ENCODE data around the gene SFXN3. TPM values are rescaled to one million over a fixed set of nuclear protein-coding genes. Genes with fewer than 3 reads are reported as not detected.

The SFXN3 gene
- total and polyA plus RNA-seq, 2 of the 13 experiments (the other 11 are each of a cell fraction or from before 2014, with no cell fraction given): 16.8 to 71.5 TPM

DNA sequence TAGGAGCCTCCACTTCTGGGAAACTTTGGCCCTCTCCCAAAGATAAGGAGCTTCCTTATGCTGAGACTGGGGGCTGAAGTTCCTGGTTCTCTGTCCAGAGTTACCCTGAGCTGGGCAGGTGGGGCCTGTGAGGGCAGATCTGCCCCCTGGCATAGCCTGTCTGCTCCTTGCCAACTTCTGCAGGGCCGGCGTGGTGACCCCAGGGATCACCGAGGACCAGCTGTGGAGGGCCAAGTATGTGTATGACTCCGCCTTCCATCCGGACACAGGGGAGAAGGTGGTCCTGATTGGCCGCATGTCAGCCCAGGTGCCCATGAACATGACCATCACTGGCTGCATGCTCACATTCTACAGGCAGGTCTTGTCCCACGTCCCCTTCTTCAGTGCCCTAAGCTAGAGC, 4.3 kb downstream of the SFXN3 start:
- POLR2A ChIA-PET: interaction anchor here (1.2 to 1.5 kb wide), 3 partner anchors 8 to 30 kb away, joined by 3 to 15 read pairs (median 12); partner anchors contain the start of gene KAZALD1
- no peaks in the 10 kb centered on the region for H4K20me1 ChIP-seq (ENCODE audit: insufficient read depth, low read length)
- no peak for FAIRE-seq
- no TSS peak for BruUV-seq (replicated peaks)
- intact Hi-C loops (cut with micrococcal nuclease; ENCODE audit: unreplicated experiment) (no loop called here), in situ Hi-C loops (cut with HindIII; ENCODE audit: extremely low pct_ligation_motif_present, low pct_unique_long_range_greater_than_20kb) (no loop called here)
- no peaks in the 10 kb centered on the region; a peak in 1 of 5 replicates for H3K27me3 ChIP-seq (ENCODE audit: control insufficient read depth in 1 of 2, insufficient read depth in 2 of 2, low read length in 2 of 2)
- no peaks in the 10 kb centered on the region for H3K79me2 ChIP-seq (ENCODE audit: insufficient read depth, low read length)
- H3K9ac ChIP-seq (ENCODE audit: insufficient read depth, low read depth, low read length): no peak overlapping the region
- peaks cover 46% of the 10 kb centered on the region for H3K4me1 ChIP-seq (ENCODE audit: insufficient read depth, low read length)
- peaks cover 9 to 31% of the 10 kb centered on the region in 2 experiments; a peak in 3 of 5 replicates for H3K36me3 ChIP-seq (replicated peaks in 1 of 2; ENCODE audit: control insufficient read depth in 1 of 2, insufficient read depth in 2 of 2, low read length in 2 of 2)
- H3K27ac ChIP-seq (ENCODE audit: extremely low read length, insufficient read depth, low read length): no peak overlapping the region
- WGBS (ENCODE audit: low lambda C conversion rate): 100% methylated on average over 2 of the region's 7 CpGs
- ATAC-seq: no peak
- H3K9me3 ChIP-seq (ENCODE audit: low read length): no peaks in the 10 kb centered on the region
- no peak for TF ChIP-seq ISX (CRISPR knock-in tag; conservative IDR thresholded peaks at IDR 0.05)
- TF ChIP-seq ZNF775 (CRISPR knock-in tag; IDR thresholded peaks at IDR 0.05; ENCODE audit: borderline replicate concordance): no peak
- no peak for TF ChIP-seq KMT2A (CRISPR knock-in tag; IDR thresholded peaks at IDR 0.05)
- no peak for TF ChIP-seq KDM5A (IDR thresholded peaks at IDR 0.05; ENCODE audit: borderline replicate concordance, low read length)
- TF ChIP-seq MIER3 (CRISPR knock-in tag; IDR thresholded peaks at IDR 0.05; ENCODE audit: borderline replicate concordance): no peak
- TF ChIP-seq EHMT2 (IDR thresholded peaks at IDR 0.05; ENCODE audit: borderline replicate concordance, low read depth, low read length): no peak
- TF ChIP-seq, protein P1, sequence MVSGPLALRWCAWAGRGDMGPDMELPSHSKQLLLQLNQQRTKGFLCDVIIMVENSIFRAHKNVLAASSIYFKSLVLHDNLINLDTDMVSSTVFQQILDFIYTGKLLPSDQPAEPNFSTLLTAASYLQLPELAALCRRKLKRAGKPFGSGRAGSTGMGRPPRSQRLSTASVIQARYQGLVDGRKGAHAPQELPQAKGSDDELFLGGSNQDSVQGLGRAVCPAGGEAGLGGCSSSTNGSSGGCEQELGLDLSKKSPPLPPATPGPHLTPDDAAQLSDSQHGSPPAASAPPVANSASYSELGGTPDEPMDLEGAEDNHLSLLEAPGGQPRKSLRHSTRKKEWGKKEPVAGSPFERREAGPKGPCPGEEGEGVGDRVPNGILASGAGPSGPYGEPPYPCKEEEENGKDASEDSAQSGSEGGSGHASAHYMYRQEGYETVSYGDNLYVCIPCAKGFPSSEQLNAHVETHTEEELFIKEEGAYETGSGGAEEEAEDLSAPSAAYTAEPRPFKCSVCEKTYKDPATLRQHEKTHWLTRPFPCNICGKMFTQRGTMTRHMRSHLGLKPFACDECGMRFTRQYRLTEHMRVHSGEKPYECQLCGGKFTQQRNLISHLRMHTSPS (CRISPR knock-in tag; IDR thresholded peaks at IDR 0.05; ENCODE audit: low read depth): no peak
- TF ChIP-seq SOX5 (CRISPR knock-in tag; IDR thresholded peaks at IDR 0.05; ENCODE audit: borderline replicate concordance): no peak
- no peak for TF ChIP-seq ERF (CRISPR knock-in tag; IDR thresholded peaks at IDR 0.05)
- no peak for TF ChIP-seq RFX1 (IDR thresholded peaks at IDR 0.05)
- no peak for TF ChIP-seq ZNF256 (CRISPR knock-in tag; conservative IDR thresholded peaks at IDR 0.05)
- TF ChIP-seq ZFP82 (CRISPR knock-in tag; IDR thresholded peaks at IDR 0.05; ENCODE audit: borderline replicate concordance): no peak
- TF ChIP-seq ZSCAN9 (CRISPR knock-in tag; IDR thresholded peaks at IDR 0.05; ENCODE audit: borderline replicate concordance): no peak
- TF ChIP-seq ZC3H13 (CRISPR knock-in tag; IDR thresholded peaks at IDR 0.05): no peak
- no peak for TF ChIP-seq PCBP1 (IDR thresholded peaks at IDR 0.05; ENCODE audit: borderline replicate concordance, low read depth, low read length)
- no peak for TF ChIP-seq ZBTB21 (CRISPR knock-in tag; IDR thresholded peaks at IDR 0.05)
- TF ChIP-seq ZNF101 (CRISPR knock-in tag; IDR thresholded peaks at IDR 0.05; ENCODE audit: borderline replicate concordance, low read depth): no peak
- TF ChIP-seq MAFF (IDR thresholded peaks at IDR 0.05; ENCODE audit: low read depth, low read length): no peak
- no peak for TF ChIP-seq E2F2 (CRISPR knock-in tag; IDR thresholded peaks at IDR 0.05; ENCODE audit: borderline replicate concordance)
- no peak for TF ChIP-seq NFATC3 (CRISPR knock-in tag; IDR thresholded peaks at IDR 0.05)
- H2AFZ ChIP-seq (ENCODE audit: low read length): no peak overlapping the region
- H3K4me2 ChIP-seq (ENCODE audit: low read depth, low read length): no peak overlapping the region
- H3K4me3 ChIP-seq (replicated peaks in 1 of 3; ENCODE audit: insufficient read depth in 1 of 3, low read depth in 2 of 3, low read length in 3 of 3): no peak overlapping the region
- CTCF ChIA-PET (ENCODE audit: low intra/inter-chr PET ratio, low total read pairs): no interaction called here
- no peak for DNase-seq (ENCODE audit: low spot score)
